HEK293 (cell line): ENCODE results near the gene TSTD2.

Source experiments
- HOXA7 ChIP-seq: sonication (generic); formaldehyde crosslinking; IDR thresholded peaks from 2 replicates; pipeline ENCODE4 v1.8.1; 2022; ENCODE audit warnings: missing genetic modification reagents, borderline replicate concordance
- KLF16 ChIP-seq: fragments of 450-650 bp; formaldehyde crosslinking; IDR thresholded peaks from 2 replicates; pipeline ENCODE4 v1.5.1; 2017; ENCODE audit warnings: missing biosample characterization, missing genetic modification characterization
- PBX3 ChIP-seq: sonication (generic); formaldehyde crosslinking; IDR thresholded peaks from 2 replicates; pipeline ENCODE4 v1.8.1; 2022; ENCODE audit warnings: mild to moderate bottlenecking, moderate library complexity, missing genetic modification reagents
- SALL2 ChIP-seq: fragments of 450-650 bp; formaldehyde crosslinking; IDR thresholded peaks from 2 replicates; pipeline ENCODE4 v1.5.0; 2017; ENCODE audit warnings: missing biosample characterization, mild to moderate bottlenecking, missing genetic modification characterization, borderline replicate concordance
- YY1 ChIP-seq: fragments of 450-650 bp; formaldehyde crosslinking; IDR thresholded peaks from 2 replicates; pipeline ENCODE4 v1.5.1; 2018; ENCODE audit warnings: missing biosample characterization, missing genetic modification characterization
- ZBTB21 ChIP-seq: fragments of 450-650 bp; formaldehyde crosslinking; IDR thresholded peaks from 2 replicates; pipeline ENCODE4 v1.5.1; 2017; ENCODE audit warnings: missing biosample characterization, missing genetic modification characterization
- ZNF274 ChIP-seq, 2 experiments: fragments of 200-500 bp in 1 of 2; fragments of 450-650 bp in 1 of 2; sonication (Bioruptor generic) in 1 of 2; formaldehyde crosslinking in 1 of 2; IDR thresholded peaks; 2 replicates each; pipeline versions ENCODE4 v1.5.1 to v1.6.1; 2014 to 2016; ENCODE audit warnings: borderline replicate concordance in 1 of 2, inconsistent platforms in 1 of 2, low read length in 1 of 2, missing biosample characterization in 1 of 2, missing genetic modification characterization in 1 of 2
- ZNF768 ChIP-seq: fragments of 450-650 bp; formaldehyde crosslinking; IDR thresholded peaks from 2 replicates; pipeline ENCODE4 v1.5.1; 2018; ENCODE audit warnings: missing biosample characterization, mild to moderate bottlenecking, missing genetic modification characterization
- TF ChIP-seq, protein P1 (sequence below): fragments of 450-650 bp; formaldehyde crosslinking; optimal IDR thresholded peaks from 2 replicates; pipeline ENCODE3; 2016; ENCODE audit warnings: missing biosample characterization, mild to moderate bottlenecking, missing genetic modification characterization
- TF ChIP-seq, protein P2 (sequence below): fragments of 450-650 bp; formaldehyde crosslinking; IDR thresholded peaks from 2 replicates; pipeline ENCODE4 v1.5.1; 2016; ENCODE audit warnings: missing biosample characterization, missing genetic modification characterization
- TF ChIP-seq, protein P3 (sequence below): fragments of 450-650 bp; formaldehyde crosslinking; IDR thresholded peaks from 2 replicates; pipeline ENCODE4 v1.5.1; 2016; ENCODE audit warnings: missing biosample characterization, missing genetic modification characterization
- TF ChIP-seq, protein P4 (sequence below): fragments of 450-650 bp; formaldehyde crosslinking; IDR thresholded peaks from 2 replicates; pipeline ENCODE4 v1.5.1; 2016; ENCODE audit warnings: missing biosample characterization, missing genetic modification characterization, low read depth

DNA sequence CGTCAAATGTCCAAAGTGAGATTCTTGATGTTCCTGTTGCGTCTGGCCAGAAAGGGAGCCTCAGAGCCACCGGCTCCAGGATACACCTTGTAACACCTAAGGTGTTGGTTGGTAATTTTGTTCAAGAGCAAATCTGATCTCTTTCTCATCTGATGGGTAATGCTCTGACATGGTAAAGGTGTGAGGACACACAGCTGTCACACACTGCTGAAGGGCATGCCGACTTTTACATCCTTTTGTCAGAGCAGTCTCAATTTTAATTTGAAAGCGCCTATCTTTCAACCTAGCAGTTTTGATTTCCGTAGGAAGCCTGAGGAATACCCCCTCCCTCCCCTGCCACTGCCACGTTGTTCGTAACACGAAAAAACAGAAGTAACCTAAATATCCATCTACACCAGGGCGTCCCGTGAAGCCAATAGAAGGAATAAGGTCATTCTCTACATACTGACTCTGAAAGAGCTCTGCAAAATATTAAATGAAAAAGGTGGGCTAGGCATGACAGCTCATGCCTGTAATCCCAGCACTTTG is 57.4 kb downstream of the TSTD2 start:
- TF ChIP-seq ZNF274 (IDR thresholded peaks at IDR 0.05; ENCODE audit: low read length) (no peak), ZNF274 (tag by site-specific recombination; IDR thresholded peaks at IDR 0.05; ENCODE audit: borderline replicate concordance) (no peak), ZBTB21 (no peak), KLF16 (no peak), PBX3 (CRISPR knock-in tag) (no peak), SALL2 (tag by site-specific recombination) (no peak), ZNF768 (no peak), YY1 (tag by site-specific recombination) (no peak), HOXA7 (CRISPR knock-in tag) (no peak)
- TF ChIP-seq, protein P1, sequence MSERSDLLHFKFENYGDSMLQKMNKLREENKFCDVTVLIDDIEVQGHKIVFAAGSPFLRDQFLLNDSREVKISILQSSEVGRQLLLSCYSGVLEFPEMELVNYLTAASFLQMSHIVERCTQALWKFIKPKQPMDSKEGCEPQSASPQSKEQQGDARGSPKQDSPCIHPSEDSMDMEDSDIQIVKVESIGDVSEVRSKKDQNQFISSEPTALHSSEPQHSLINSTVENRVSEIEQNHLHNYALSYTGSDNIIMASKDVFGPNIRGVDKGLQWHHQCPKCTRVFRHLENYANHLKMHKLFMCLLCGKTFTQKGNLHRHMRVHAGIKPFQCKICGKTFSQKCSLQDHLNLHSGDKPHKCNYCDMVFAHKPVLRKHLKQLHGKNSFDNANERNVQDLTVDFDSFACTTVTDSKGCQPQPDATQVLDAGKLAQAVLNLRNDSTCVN (tag by site-specific recombination), result no peak
- TF ChIP-seq, protein P2, sequence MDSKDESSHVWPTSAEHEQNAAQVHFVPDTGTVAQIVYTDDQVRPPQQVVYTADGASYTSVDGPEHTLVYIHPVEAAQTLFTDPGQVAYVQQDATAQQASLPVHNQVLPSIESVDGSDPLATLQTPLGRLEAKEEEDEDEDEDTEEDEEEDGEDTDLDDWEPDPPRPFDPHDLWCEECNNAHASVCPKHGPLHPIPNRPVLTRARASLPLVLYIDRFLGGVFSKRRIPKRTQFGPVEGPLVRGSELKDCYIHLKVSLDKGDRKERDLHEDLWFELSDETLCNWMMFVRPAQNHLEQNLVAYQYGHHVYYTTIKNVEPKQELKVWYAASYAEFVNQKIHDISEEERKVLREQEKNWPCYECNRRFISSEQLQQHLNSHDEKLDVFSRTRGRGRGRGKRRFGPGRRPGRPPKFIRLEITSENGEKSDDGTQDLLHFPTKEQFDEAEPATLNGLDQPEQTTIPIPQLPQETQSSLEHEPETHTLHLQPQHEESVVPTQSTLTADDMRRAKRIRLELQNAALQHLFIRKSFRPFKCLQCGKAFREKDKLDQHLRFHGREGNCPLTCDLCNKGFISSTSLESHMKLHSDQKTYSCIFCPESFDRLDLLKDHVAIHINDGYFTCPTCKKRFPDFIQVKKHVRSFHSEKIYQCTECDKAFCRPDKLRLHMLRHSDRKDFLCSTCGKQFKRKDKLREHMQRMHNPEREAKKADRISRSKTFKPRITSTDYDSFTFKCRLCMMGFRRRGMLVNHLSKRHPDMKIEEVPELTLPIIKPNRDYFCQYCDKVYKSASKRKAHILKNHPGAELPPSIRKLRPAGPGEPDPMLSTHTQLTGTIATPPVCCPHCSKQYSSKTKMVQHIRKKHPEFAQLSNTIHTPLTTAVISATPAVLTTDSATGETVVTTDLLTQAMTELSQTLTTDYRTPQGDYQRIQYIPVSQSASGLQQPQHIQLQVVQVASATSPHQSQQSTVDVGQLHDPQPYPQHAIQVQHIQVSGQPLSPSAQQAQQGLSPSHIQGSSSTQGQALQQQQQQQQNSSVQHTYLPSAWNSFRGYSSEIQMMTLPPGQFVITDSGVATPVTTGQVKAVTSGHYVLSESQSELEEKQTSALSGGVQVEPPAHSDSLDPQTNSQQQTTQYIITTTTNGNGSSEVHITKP (tag by site-specific recombination), result no peak
- TF ChIP-seq, protein P3, sequence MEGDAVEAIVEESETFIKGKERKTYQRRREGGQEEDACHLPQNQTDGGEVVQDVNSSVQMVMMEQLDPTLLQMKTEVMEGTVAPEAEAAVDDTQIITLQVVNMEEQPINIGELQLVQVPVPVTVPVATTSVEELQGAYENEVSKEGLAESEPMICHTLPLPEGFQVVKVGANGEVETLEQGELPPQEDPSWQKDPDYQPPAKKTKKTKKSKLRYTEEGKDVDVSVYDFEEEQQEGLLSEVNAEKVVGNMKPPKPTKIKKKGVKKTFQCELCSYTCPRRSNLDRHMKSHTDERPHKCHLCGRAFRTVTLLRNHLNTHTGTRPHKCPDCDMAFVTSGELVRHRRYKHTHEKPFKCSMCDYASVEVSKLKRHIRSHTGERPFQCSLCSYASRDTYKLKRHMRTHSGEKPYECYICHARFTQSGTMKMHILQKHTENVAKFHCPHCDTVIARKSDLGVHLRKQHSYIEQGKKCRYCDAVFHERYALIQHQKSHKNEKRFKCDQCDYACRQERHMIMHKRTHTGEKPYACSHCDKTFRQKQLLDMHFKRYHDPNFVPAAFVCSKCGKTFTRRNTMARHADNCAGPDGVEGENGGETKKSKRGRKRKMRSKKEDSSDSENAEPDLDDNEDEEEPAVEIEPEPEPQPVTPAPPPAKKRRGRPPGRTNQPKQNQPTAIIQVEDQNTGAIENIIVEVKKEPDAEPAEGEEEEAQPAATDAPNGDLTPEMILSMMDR (tag by site-specific recombination), result no peak
- TF ChIP-seq, protein P4, sequence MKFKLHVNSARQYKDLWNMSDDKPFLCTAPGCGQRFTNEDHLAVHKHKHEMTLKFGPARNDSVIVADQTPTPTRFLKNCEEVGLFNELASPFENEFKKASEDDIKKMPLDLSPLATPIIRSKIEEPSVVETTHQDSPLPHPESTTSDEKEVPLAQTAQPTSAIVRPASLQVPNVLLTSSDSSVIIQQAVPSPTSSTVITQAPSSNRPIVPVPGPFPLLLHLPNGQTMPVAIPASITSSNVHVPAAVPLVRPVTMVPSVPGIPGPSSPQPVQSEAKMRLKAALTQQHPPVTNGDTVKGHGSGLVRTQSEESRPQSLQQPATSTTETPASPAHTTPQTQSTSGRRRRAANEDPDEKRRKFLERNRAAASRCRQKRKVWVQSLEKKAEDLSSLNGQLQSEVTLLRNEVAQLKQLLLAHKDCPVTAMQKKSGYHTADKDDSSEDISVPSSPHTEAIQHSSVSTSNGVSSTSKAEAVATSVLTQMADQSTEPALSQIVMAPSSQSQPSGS, result no peak
